GM06990 (cell line): ENCODE data around the gene G3BP1.

ENCODE experiments used
- DNase-seq: peaks from one replicate; pipeline ENCODE4 v3.0.0-alpha.2; 2011; ENCODE audit not compliant: insufficient read length; ENCODE audit errors: extremely low read depth
- H3K27me3 ChIP-seq: replicated peaks from 2 replicates; pipeline ENCODE4 v1.6.0; 2011; ENCODE audit warnings: low read length; ENCODE audit not compliant: control insufficient read depth, insufficient read depth
- H3K36me3 ChIP-seq: 2 replicates; pipeline ENCODE4 v1.5.1; 2011; ENCODE audit warnings: low read length; ENCODE audit not compliant: control insufficient read depth, insufficient read depth
- H3K4me3 ChIP-seq: replicated peaks from 2 replicates; pipeline ENCODE4 v1.5.1; 2011; ENCODE audit warnings: low read depth, mild to moderate bottlenecking, control low read depth, low read length
- TF ChIP-seq, protein P1 (sequence below): IDR thresholded peaks from 2 replicates; pipeline ENCODE4 v1.5.1; 2011; ENCODE audit warnings: low read length, control low read depth, mild to moderate bottlenecking, inconsistent platforms; ENCODE audit not compliant: insufficient read depth, poor library complexity, severe bottlenecking

The G3BP1 gene

DNA sequence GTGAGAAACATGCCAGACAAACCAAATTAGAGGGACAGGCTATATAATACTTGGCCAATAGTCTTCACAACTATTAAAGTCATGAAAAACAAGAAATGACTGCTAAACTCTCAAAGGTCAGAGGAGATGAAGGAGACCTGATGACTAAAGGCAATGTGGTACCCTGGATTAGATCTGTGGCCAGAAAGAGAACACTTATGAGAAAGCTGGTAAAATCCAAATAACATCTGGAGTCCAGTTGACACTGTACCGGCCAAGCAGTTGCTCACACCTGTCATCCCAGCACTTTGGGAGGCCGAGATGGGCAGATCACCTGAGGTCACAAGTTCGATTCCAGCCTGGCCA is 37.7 kb upstream of the G3BP1 start:
- Histone ChIP-seq H3K36me3 (no peaks in the 10 kb centered on the region; the same call in 1 of the 2 replicates), H3K27me3 (no peaks in the 10 kb centered on the region), H3K4me3 (no peak overlapping the region)
- no peak for DNase-seq
- TF ChIP-seq, protein P1, sequence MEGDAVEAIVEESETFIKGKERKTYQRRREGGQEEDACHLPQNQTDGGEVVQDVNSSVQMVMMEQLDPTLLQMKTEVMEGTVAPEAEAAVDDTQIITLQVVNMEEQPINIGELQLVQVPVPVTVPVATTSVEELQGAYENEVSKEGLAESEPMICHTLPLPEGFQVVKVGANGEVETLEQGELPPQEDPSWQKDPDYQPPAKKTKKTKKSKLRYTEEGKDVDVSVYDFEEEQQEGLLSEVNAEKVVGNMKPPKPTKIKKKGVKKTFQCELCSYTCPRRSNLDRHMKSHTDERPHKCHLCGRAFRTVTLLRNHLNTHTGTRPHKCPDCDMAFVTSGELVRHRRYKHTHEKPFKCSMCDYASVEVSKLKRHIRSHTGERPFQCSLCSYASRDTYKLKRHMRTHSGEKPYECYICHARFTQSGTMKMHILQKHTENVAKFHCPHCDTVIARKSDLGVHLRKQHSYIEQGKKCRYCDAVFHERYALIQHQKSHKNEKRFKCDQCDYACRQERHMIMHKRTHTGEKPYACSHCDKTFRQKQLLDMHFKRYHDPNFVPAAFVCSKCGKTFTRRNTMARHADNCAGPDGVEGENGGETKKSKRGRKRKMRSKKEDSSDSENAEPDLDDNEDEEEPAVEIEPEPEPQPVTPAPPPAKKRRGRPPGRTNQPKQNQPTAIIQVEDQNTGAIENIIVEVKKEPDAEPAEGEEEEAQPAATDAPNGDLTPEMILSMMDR, result no peak

DNA sequence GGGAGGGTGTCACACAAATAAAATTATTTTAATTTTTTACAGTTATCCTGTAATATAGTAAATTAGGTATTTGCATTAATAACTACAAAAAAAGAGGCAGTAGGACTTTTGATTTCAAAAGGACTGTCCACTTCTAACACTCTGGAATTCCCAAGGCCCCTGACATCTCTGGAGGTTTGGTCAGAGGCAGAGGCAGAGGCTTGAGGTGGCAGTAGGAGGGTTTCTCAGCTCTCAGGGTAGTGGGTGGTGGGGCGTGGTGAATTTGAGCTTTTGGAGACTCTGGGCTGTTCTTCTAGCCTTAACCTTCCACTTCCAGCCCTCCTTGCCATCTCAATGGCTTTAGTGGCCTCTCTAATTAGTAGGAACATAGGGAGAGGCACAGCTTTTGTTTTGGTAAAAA is 36.1 kb upstream of the G3BP1 start:
- no peak overlapping the region for H3K4me3 ChIP-seq
- DNase-seq, result no peak
- H3K36me3 ChIP-seq, result no peaks in the 10 kb centered on the region; the same call in 1 of the 2 replicates
- no peaks in the 10 kb centered on the region for H3K27me3 ChIP-seq
- TF ChIP-seq, protein P1, result no peak

DNA sequence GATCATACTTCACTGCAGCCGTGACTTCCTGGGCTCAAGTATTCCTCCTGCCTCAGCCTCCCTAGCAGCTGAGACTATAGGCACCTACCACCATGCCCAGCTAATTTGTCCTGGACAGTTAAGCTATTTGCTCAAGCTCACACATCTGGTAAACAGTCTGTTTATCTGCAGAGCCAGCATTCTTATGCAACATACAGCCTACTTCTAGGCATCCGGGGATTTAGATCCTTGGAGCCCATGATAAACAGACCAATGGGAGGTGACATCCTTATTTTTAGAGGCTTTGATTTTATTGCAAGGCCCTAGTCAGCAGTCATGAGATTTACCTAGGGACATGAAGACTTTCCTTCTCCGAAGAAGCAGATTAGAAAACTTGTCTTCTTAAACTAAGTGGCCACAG is 34.3 kb upstream of the G3BP1 start:
- Histone ChIP-seq H3K4me3 (no peak overlapping the region), H3K27me3 (no peaks in the 10 kb centered on the region), H3K36me3 (no peaks in the 10 kb centered on the region; the same call in none of the 2 replicates)
- TF ChIP-seq, protein P1, result no peak
- no peak for DNase-seq

DNA sequence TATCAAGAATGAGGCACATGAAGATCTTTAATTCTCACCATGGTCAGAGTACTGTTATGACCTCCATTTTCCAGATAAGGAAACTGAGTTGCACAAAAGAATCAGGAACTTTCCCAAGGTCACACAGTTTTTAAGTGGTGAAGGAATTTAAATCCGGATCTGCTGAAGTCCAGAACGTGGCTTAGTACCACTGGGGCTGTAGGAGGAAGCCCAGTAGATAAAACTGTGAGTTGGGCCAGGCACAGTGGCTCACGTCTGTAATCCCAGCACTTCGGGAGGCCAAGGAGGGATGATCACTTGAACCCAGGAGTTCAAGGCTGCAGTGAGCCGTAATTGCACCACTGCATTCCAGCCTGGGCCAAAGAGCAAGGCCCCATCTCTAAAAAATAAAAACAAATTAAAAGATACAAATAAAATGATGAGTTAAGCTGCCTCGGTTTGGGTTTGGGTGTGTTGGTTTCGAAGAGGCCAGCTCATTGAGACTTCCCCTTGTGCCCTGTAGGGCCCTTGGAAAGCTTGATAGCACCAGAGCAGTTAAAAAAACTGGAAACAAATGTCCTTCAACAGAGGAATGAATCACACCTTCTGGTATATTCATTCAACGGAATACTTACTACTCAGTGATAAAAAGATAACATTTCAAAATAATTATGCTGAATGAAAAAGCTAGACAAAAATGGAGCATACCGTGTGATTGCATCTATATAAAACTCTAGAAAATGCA is 33.5 kb upstream of the G3BP1 start:
- Histone ChIP-seq H3K36me3 (peaks cover 2% of the 10 kb centered on the region), H3K4me3 (no peak overlapping the region), H3K27me3 (no peaks in the 10 kb centered on the region)
- DNase-seq, result no peak
- TF ChIP-seq, protein P1, result no peak

DNA sequence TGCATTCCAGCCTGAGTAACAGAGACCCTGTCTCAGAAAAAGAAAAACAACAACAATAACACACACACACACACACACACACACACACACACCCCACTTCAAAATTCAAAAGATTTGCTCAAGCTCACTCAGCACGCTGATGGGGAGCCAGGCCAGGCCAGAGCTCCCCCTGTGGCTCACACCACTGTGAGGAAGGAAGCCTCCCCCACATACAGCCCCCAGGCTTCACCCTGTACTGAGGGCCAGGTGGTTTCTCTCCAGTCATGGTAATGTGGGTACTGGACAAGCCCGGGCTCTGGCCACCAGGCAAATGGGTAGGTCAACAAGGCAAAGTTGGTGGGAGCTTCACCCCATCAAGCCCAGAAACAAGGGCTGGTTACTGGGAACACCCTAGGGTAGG is 32.4 kb upstream of the G3BP1 start:
- TF ChIP-seq, protein P1, result no peak
- no peak for DNase-seq
- Histone ChIP-seq H3K27me3 (no peaks in the 10 kb centered on the region), H3K36me3 (peaks cover 2% of the 10 kb centered on the region), H3K4me3 (no peak overlapping the region)

DNA sequence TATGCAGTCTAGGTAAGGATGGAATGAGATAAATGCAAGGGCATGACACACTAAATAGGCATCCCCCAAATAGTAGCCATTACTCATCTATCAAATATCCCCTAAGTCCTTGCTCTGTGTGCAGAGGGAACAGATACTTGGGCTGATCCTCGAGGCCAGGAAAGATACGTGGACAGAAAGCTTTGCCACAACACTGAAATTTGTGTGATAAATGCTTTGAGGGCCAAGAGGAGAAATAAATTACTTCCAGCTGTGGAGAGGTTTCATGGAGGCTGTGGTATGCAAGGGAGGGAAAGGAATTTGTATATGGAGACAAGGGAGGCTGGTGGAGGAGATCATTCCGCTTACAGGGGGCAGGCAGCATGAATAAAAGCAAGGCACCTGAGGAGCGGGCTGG is 31.8 kb upstream of the G3BP1 start:
- no peak for DNase-seq
- TF ChIP-seq, protein P1, result no peak
- peaks cover 3% of the 10 kb centered on the region for H3K36me3 ChIP-seq
- H3K27me3 ChIP-seq, result no peaks in the 10 kb centered on the region
- H3K4me3 ChIP-seq, result no peak overlapping the region
